HEK293T (cell line): ENCODE data around the gene STT3B.

Source experiments
- SP1 ChIP-seq: fragments of 450-650 bp; IDR thresholded peaks from 2 replicates; pipeline ENCODE4 v1.6.1; 2017
- ZNF384 ChIP-seq: fragments of 450-650 bp; IDR thresholded peaks from 2 replicates; pipeline ENCODE4 v1.6.1; 2016

DNA sequence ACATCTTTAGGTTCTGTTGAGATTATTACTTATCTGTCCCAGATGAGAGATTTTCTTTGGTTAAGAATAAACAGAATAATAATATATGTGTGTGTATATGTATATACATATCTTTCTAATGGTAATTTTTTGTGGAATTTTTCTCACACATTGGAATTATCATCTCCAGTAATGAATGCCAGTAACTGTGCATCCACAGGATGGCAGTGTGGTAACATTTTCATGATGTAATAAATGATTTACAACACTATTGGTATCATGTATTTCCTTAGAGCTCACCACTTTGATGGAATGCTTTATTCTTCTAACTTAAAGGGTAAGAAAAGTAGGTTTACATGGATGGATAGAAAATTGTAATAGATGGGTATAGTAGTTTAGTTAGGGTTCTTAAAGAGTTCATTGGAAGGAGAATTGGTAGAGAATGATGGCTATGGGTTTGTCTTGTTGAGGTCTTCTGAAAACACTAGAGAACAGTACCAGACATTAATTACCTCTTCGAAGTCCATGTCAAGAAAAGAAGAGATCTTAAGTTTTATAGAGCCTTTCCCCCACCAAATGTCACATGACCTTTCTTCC lies 78.1 kb downstream of the STT3B start:
- TF ChIP-seq SP1, result no peak
- no peak for TF ChIP-seq ZNF384
